SHP77 treated with DMSO at 0.1 percent for 48 hours (cell line): Measurements from ENCODE around the gene ARHGAP26.
A peak's percentile ranks its signal among the peaks of the same experiment; 100 is the strongest.
"Not testable (repeated sequence)": the region's sequence is repeated elsewhere in the genome, so short reads cannot be mapped to it uniquely, and the experiment has no call there.

Experiments used
- DNase-seq: peaks from one replicate; lab custom pipeline; 2025; lab: John Stamatoyannopoulos, UW

ARHGAP26 gene

DNA sequence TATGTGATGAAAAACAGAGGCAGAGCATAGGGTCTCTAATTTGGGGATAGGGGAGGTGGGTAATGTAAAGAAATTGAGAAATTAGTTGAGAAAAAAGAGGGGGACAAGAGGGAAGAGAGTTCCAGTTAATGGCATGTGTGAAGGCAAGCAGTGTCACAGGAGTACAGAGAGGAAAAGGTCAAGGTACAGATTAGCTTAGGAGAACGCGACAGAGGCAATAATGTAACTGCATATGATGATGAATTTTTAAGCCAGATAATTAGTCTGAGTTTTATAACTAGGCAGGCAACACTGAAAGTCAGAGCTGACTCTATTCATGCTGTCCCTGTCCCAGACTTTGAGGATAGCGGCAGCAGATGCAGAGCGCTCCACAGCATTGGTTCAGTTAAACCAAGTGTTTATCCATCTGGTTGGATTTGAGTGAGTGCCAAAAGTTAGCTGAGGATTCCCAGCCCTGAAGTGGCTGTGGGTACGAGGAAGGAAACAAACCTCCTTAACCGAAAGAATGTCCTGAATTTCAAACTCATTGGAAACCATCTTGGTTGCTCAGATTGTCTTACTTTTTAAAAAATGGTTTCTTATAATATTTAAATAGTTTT, 315.2 kb downstream of the ARHGAP26 start:
- peak; percentile 87 for DNase-seq

DNA sequence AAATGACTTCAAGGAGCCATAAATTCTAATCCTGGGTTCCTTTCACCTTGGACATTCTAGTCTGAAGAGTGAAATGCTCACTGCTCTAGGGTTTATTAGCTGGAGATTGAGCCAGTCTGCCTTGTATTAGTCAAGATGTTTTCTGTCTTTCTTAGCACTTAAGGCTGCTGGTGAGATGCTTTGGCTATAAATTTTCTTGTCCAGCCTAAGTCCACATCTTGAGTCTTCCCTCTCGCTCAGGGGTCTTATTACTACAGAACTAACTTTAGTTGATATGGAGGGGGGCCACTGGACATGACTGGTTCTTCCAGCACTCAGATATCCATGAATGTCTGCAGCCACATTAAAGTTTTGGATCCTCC, 316.4 kb downstream of the ARHGAP26 start:
- DNase-seq: no peak

DNA sequence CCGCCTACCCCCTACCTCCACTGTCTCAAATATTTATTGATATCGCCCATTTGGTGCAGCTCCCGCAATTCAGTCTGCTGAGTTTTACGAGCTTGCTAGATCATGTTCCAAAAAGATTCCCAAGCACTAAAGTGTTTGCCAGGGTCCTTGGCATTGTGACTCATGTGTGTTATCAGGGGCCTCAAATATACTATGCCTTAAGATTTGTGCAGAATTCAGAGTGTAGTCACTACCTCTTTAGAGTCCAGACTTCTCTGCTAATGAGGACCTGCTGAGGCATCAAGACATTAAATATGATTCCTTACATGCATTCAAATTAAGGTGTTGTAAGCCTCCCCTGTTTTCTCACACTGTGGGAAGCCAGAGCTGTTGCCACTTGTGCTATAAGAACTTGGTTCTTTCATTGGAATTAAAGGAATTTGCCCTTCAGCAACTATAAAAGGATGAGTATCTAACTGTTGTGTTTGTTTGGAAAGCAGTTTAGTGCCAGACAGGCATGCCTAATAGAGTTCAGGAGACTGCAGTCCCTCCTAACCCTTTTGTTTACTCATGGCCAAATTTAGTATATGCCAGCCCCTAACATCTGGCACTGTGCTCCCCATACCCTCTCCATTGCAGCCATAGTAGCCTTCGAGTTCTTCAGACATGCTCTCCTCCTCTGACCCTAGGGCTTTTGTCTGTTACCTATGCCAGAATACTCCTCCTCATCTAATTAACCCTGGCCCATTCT, 316.9 kb downstream of the ARHGAP26 start:
- peak; percentile 26 for DNase-seq

DNA sequence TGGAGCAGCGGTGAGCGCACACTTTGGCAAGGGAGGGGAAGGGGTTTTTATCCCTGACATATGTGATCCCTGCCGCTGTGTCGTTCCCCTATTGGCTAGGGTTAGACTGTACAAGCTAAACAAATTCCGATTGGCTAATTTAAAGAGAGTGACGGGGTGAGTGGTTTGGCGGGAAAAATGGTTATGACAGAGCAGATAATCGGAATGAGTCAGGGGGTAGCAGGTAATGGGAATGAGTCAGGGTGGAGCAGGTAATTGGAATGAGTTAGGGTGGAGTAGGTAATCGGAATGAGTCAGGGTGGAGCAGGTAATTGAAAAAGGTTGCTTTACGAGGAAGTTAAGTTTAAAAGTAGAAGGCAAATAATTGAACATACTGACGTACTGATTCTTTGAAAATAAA, 318.5 kb downstream of the ARHGAP26 start:
- DNase-seq: not testable (repeated sequence)

DNA sequence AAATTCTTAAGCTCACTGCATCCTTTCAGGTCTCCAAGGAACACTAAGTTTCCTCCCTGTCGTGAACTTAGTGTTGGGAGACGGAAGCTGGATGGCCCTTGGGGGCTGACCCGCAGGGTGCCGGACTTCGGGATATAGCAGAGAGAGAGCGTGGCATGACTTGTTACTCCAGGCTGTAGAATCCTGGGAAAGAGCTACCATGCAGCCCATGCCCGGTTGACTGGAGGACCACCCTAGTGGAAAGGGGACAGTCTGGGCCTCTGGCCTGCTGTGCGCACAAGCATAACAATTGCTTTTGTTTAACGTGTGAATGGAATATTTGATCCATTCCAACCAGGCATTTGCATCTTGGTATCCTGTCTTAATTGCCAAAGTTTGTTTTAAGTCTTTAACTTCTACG, 319.9 kb downstream of the ARHGAP26 start:
- not testable (repeated sequence) for DNase-seq

DNA sequence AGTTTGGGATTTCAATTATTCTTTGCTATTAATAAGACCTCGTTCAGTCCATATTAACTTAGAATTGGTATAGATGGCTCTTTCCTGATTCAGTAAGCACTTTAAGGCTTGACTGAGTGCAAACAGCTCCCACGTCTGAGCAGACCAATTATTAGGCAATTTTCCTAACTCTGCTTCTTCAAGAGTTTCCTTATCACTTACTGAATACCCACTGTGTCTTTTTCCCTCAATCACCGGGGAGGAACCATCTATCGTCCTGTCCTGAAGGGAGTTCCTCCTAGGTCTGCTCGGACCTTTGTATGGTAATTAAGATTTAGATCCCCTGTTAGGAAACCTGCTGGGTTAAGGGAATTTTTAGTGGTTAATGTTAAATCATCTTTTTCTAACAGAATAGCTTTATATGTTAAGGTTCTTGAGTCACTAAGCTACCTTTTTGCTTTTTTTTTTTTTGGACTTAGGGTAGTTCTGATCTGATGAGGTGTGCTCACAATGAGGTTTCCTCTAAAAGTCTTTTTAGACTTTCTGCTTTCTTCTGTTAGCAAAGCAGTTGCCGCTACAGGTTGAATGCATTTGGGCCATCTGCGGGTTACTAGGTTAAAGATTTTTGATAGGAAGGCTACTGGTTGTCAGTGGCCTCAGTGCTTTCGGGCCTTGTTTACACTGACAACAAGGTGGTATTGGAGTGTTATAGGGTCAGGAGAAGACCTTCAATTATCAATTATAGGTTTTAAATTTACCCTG, 322.7 kb downstream of the ARHGAP26 start:
- not testable (repeated sequence) for DNase-seq

DNA sequence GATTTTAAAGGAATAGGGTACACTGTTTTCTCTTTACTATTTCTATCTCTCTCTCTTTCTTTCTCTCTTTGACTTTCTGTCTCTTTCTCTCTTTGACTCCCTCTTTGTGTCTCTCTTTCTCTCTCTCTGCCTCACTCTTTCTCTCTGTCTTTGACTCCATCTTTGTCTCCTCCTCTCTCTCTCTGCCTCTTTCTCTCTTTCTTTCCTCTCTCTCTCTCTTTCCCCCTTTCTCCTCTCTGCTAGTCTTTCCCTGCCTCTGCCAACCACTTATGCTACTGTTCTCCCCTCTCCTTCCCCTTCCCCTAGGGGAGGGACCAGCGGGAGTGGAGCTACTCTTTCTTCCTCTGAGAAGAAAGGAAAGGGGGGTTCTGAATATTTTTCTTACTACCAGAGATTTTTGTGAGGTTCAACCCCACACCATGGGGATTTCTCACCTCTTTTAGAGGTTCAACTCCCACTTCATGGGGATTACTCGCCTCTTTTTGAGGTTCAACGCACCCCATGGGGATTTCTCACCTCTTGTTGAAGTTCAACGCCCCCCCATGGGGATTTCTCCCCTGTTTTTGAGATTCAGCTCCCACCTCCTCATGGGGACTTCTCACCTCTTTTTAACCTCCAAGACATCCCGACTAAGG, 323.4 kb downstream of the ARHGAP26 start:
- DNase-seq: no peak

DNA sequence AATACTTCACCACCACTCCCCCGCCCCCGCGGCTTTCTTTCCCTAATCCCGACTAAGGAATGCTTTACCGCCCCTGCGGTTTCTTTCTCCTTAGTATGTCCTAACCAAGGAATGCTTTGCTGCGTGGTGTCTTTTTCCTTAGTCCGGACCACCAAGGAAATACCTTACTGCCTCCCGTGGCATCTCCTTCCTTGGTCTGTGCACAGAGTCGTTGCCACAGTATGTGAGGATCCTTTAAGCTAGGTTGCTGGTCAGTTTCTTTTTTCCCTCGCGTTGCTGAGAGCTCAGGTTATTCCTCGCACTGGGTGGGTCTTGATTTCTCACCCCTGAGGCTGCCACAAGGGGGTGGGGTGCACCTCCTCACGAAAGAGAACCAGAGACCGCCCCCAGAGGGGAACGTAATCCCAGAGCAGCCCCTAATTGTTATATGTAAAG, 323.9 kb downstream of the ARHGAP26 start:
- no peak for DNase-seq

DNA sequence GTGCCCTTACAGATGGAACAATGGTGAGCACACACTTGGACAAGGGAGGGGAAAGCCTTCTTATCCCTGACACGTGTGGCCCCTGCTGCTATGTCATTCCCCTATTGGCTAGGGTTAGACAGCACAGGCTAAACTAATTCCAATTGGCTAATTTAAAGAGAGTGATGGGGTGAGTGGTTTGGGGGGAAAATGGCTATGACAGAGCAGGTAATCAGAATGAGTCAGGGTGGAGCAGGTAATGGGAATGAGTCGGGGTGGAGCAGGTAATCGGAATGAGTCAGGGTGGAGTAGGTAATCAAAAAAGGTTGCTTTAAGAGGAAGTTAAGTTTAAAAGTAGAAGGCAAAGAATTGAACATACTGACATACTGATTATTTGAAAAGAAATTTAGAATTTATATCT, 324.4 kb downstream of the ARHGAP26 start:
- DNase-seq: not testable (repeated sequence)

DNA sequence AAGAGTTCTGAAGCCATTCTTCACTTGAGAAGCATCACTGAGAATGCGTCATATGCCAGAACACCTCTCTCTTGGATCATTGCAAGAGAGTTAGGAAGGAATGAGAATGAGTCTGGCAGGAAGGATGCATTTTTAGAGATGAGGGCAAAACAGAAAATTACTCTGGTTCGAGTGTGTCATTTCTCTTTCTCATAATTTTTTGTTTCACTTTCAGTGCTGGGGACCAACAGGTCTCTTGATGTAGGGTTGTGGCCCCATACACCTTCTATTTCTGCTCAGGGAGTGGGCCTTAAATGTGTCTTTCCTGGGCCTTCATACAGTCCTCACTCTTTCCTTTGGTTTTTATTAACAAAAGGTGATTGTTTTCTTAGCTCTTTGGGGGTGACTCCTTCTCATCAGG, 330.9 kb downstream of the ARHGAP26 start:
- DNase-seq: no peak

DNA sequence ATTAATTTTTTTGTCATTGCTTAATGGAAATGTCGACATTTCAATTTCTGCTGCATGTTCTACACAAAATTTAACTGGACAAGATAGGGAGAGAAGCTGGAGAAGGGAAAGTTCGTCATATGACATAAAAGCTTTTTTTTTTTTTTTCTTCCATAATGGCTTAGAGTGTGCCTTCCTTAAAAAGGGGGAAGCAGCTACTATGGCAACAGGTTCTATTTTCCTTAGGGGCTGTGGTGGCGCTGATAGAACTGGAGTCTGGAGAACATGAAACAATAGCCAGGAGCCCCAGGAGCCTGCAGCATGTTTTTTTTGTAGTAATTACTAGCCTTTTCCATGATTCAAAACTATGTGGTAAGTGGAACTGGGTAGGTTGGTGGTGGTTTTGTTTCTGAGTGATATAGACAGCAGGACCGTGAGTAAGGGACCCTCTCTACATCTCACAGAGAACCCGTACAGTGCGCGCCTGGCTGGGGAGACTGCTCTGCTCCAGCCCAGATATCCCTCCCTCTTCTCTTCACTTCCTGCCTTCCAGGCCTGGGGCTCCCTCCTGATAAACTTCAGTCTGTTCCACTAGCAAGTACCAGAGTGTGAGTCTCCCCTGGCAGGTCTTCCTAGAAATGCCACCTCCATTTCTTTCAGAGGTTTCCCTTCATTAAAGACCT, 331.7 kb downstream of the ARHGAP26 start:
- no peak for DNase-seq

DNA sequence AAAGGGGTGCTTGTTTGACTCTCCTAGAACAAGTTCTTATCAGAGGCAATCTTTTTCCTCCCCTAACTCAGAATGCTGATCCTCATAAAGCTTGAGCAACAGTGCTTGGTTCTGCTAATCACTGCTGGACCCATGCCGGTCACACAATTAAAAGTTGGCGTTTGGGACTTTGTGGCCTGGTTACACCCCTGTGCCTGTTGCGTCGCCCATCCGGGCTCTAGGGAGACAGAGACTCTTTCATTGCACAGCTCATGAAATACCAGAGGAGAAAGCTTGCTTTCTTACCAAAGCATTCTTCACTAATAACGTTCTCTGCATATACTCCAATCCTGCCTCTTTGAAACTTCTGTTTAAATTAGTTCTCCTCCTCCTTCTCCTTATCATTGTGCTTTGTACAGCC, 332.2 kb downstream of the ARHGAP26 start:
- DNase-seq: no peak

DNA sequence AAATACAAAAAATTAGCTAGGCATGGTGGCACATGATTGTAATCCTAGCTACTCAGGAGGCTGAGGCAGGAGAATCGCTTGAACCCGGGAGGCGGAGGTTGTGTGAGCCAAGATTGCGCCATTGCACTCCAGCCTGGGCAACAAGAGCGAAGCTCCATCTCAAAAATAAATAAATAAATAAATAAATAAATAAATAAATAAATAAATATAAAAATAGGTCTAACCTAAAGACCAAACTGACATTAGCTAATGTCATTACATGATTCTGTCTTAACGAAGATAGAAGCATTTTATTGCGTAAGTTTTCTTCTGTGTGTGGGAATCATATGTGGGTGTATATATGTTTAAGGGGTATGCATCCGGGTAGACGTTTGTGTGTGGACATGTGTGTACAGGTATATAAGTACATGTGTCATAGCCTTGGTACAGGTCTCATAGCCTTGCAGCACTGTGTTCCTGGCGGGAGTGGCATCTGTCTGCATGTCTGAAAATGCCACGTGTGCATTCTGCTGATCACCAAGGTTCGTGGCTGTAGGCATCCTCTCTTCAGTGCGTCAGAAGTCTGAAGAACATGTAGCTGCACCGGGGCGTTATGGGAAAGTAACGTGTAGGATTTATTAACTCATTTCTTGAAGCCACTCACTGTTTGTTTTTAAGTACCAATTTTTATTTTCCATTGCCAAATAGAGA, 335.2 kb downstream of the ARHGAP26 start:
- no peak for DNase-seq

DNA sequence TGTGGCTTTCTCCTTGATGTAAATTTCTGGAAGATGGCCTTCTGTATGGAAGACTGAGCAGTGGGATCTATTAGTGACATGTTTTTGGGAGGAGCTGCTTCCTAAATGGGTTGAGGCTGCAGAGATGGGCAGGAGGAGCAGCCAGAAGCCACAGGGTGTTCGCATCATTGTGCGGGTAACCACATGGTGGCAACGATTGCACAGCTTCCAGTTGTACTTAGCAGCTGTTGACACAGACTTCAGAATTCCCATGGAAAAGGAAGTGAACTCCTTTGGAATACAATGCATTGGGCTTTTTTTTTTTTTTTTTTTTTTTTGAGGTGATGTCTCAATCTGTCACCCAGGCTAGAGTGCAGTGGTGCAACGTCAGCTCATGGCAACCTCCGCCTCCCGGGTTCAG, 336.0 kb downstream of the ARHGAP26 start:
- peak; percentile 16 for DNase-seq

DNA sequence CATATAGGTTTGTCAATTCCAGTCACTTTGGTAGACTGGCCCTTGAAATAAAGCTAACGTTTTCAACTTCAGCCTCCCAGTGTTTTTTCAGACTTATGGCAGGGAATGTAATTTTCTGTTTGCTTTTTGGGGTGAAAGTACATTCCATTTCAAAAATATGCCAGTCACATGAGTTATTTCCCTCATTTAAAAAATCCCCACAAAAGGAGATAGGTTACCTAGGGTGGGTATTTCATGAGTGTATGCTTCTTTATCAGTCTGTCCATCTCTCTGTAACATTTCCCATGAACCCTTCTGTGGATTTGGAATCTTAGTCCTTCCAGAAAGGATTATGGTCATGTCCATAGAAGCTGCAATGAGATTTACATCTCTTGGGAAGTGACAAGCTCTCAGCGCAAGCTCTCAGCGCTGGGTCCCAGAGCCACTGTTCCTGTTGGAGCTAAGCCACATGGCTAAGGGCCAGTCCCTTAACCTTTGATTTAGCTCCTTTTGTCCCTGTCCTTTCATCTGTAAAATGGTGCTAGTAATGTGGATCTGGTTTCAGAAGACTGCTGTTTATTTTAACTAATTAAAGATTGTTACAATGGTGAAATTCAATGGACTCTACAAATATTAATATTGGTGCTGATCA, 338.4 kb downstream of the ARHGAP26 start:
- DNase-seq: peak; percentile 79

DNA sequence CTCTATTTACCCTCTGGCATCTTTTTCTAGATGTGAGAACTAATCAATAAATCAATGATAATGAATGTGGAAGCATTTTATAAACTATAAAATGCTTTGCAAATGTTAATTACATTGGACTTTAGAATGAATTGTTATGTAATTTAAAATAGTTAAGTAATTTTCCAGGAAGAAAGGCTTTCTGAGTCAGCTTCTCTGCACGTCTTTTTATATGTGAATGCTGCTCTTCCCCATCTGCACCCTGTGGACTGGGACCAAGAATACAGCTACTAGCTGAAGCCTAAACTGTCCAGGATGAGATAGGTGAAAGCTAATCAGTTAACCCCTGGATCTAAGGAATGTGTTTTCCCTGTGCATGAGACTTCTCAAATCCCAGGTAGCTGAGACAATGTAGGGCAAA, 340.4 kb downstream of the ARHGAP26 start:
- DNase-seq: no peak

DNA sequence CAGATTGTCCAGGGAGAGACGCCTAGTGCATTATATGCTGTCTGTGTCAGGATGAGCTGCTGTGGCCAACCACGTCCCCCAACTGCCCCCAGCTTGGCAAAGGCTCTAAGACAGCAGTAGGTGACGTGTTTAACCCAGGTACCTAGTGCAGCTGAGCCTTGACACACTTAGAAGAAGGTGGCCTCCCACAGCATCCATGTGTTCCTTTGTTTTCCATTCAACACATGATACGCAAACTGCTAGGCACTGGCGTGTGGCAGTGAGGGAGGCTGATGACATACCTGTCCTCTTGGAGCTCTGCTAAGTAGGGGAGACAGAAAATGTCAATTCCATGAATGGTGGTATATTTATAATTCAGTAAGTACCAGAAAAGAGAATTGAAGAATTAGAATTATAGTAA, 341.6 kb downstream of the ARHGAP26 start:
- no peak for DNase-seq

DNA sequence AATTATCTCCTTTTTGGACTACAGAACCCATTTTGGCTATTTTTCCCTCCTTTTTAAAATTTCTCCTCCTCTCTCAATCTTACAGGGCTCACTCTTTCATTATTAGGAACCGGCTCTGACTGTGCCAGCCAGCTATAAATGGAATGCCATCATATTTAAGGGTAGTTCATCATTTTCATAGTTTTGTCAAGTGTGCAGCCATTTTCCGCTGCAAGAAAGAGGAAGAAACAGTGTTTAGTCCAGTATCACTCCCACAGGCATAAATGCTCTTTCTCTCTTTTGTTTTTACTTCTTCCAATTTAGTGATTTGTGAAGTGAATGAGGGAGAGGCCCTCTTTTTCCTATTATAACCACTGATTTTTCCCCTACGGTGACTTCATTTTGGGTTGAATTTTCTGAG, 343.3 kb downstream of the ARHGAP26 start:
- DNase-seq: no peak

DNA sequence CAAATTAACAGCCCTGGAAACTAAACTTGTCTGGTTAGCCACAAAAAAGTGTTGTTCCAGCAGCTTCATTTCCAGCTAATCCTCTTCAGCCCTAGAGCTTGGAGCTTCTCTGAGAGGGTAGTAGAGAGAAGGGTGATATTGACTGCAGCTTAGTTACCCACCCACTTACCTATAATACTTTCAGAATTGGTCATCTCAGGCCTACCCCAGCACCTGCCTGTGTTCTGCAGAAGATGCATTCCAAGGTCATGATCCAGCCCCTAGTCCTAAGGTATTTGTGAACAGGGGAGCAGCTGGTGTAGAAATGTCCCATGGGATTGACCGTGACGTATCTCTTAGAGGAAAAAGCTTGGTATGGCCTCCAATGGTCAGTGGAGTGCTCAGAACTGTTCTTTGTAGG, 344.3 kb downstream of the ARHGAP26 start:
- no peak for DNase-seq

DNA sequence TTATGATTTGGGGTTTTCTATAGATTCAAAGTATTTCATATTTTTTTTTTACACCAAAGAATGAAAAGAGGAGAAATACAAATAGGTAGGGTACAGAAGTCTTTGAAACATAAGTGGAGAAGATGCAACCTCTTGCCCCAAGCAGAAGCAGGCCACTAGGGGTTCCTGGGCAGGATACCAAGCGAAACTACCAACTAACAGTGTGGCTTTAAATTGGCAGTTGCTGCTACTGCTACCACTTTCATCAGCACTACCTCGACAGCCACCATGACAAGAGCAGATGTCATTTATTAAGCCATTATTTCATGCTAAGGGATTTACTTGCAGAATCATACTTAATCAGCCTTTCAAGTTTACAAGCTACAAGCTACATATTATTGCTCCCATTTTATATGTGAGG, 345.2 kb downstream of the ARHGAP26 start:
- no peak for DNase-seq

DNA sequence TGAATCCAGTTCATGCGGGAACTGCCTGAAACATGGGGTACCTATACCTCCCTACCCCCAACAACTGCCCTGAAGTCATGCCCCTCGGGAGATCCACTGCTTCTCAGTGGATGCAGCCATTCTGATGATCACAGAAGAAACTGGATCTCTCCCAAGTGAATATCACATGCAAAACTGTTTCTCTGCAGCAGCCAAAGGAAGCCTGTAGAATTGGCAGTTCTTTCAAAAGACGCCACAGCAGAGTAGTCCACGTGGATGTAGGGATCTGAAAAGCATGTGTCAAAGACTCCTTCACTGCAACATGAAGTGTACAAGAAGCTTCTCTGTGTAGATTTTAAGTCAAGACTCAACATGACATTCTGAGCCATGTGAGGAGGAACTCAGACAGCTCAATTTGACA, 346.6 kb downstream of the ARHGAP26 start:
- no peak for DNase-seq
